ENCODE results near the gene TMEM62.

The TMEM62 gene

GRCh38 chr15:43133430-43134156, at the start of gene TMEM62:
TMEM62 (plus strand) TSS chr15:43133586; CDS start chr15:43133803, 217 bp downstream.
- peak; percentile 76 for DNase-seq

GRCh38 chr15:43085921-43086320, 47.5 kb upstream of the TMEM62 start:
- DNase-seq, result no peak

- DNase-seq, result no peak
These were observed 46.8 kb upstream of the TMEM62 start for GRCh38 chr15:43086551-43086950.

- no peak for DNase-seq
These were observed 41.5 kb upstream of the TMEM62 start for GRCh38 chr15:43091859-43092258.

- DNase-seq, result no peak
These were observed 40.4 kb upstream of the TMEM62 start for GRCh38 chr15:43093026-43093425.

- DNase-seq, result no peak
These were observed 38.9 kb upstream of the TMEM62 start for GRCh38 chr15:43094416-43095030.

GRCh38 chr15:43095243-43095642, 38.1 kb upstream of the TMEM62 start:
- no peak for DNase-seq

GRCh38 chr15:43095708-43096347, 37.6 kb upstream of the TMEM62 start:
- DNase-seq, result no peak

GRCh38 chr15:43096411-43096810, 37.0 kb upstream of the TMEM62 start:
- no peak for DNase-seq

GRCh38 chr15:43099105-43099845, 34.1 kb upstream of the TMEM62 start:
- DNase-seq, result no peak

- no peak for DNase-seq
These were observed 32.4 kb upstream of the TMEM62 start for GRCh38 chr15:43100971-43101370.

- no peak for DNase-seq
These were observed 31.2 kb upstream of the TMEM62 start for GRCh38 chr15:43102187-43102586.

- DNase-seq, result no peak
These were observed 29.5 kb upstream of the TMEM62 start for GRCh38 chr15:43103907-43104306.

- no peak for DNase-seq
These were observed 29.0 kb upstream of the TMEM62 start for GRCh38 chr15:43104426-43104825.

GRCh38 chr15:43105077-43105736, 28.2 kb upstream of the TMEM62 start:
- DNase-seq, result no peak

GRCh38 chr15:43105778-43106485, 27.5 kb upstream of the TMEM62 start, which contains the start of gene UBR1:
UBR1 (minus strand) TSS chr15:43106038; CDS start chr15:43106022, 16 bp downstream.
- DNase-seq, result peak; percentile 86

GRCh38 chr15:43106486-43106829, 26.9 kb upstream of the TMEM62 start:
- no peak for DNase-seq

GRCh38 chr15:43107751-43108150, 25.6 kb upstream of the TMEM62 start:
- no peak for DNase-seq

- no peak for DNase-seq
These were observed 22.0 kb upstream of the TMEM62 start for GRCh38 chr15:43111354-43111753.

- no peak for DNase-seq
These were observed 15.1 kb upstream of the TMEM62 start for GRCh38 chr15:43118286-43118685.

GRCh38 chr15:43118829-43119228, 14.6 kb upstream of the TMEM62 start:
- DNase-seq, result no peak

GRCh38 chr15:43121863-43122262, 11.5 kb upstream of the TMEM62 start:
- DNase-seq, result no peak

Data from NCI-H774 (cell line).